Stromal cell of bone marrow (primary cell): ENCODE measurements around the gene BLACAT1.
A peak's percentile ranks its signal among the peaks of the same experiment; 100 is the strongest.

Source experiments
- DNase-seq: peaks from one replicate; pipeline ENCODE4 v3.0.0-alpha.2; 2012; ENCODE audit warnings: low read depth

Gene BLACAT1

GRCh38 chr1:205455581-205456382 lies at the start of gene BLACAT1:
TSS of gene BLACAT1 (minus strand) at chr1:205456045.
- no peak for DNase-seq

- DNase-seq = no peak
These were observed 49.4 kb upstream of the BLACAT1 start for GRCh38 chr1:205505076-205505729.

- DNase-seq = no peak
These were observed 48.6 kb upstream of the BLACAT1 start, which contains the start of gene CDK18 for GRCh38 chr1:205504311-205505075. TSS of gene CDK18 (plus strand) at chr1:205504669. CDS start at chr1:205523168, 18,499 bp downstream.

GRCh38 chr1:205502992-205503391 lies 47.1 kb upstream of the BLACAT1 start:
- no peak for DNase-seq

- no peak for DNase-seq
These were observed 46.4 kb upstream of the BLACAT1 start for GRCh38 chr1:205502111-205502810.

- DNase-seq = no peak
These were observed 44.7 kb upstream of the BLACAT1 start for GRCh38 chr1:205500240-205501233.

GRCh38 chr1:205499789-205500188 lies 43.9 kb upstream of the BLACAT1 start:
- no peak for DNase-seq

- no peak for DNase-seq
These were observed 41.5 kb upstream of the BLACAT1 start for GRCh38 chr1:205497351-205497750.

- DNase-seq = no peak
These were observed 40.8 kb upstream of the BLACAT1 start for GRCh38 chr1:205496661-205497060.

- no peak for DNase-seq
These were observed 39.5 kb upstream of the BLACAT1 start for GRCh38 chr1:205495237-205495823.

- no peak for DNase-seq
These were observed 38.3 kb upstream of the BLACAT1 start for GRCh38 chr1:205494115-205494514.

- DNase-seq = peak; percentile 55
These were observed 37.6 kb upstream of the BLACAT1 start for GRCh38 chr1:205493241-205494085.

- no peak for DNase-seq
These were observed 36.9 kb upstream of the BLACAT1 start for GRCh38 chr1:205492774-205493173.

- DNase-seq = no peak
These were observed 36.4 kb upstream of the BLACAT1 start for GRCh38 chr1:205492201-205492667.

GRCh38 chr1:205491794-205492193 lies 35.9 kb upstream of the BLACAT1 start:
- DNase-seq = no peak

GRCh38 chr1:205488074-205488723 lies 32.4 kb upstream of the BLACAT1 start:
- peak; percentile 31 for DNase-seq

- no peak for DNase-seq
These were observed 30.4 kb upstream of the BLACAT1 start for GRCh38 chr1:205486258-205486657.
